PC-9 (cell line): ENCODE results near the gene SYT7.

Experiments
- EZH2 ChIP-seq: fragments of 200-600 bp; sonication (generic); IDR thresholded peaks from 2 replicates; pipeline ENCODE4 v1.8.0; 2017; ENCODE audit warnings: antibody characterized with exemption, low read depth
- TF ChIP-seq, protein P1 (sequence below): fragments of 200-600 bp; sonication (generic); conservative IDR thresholded peaks from 2 replicates; pipeline ENCODE4 v1.6.1; 2017; ENCODE audit warnings: mixed run types, antibody characterized with exemption, mild to moderate bottlenecking, moderate library complexity

DNA sequence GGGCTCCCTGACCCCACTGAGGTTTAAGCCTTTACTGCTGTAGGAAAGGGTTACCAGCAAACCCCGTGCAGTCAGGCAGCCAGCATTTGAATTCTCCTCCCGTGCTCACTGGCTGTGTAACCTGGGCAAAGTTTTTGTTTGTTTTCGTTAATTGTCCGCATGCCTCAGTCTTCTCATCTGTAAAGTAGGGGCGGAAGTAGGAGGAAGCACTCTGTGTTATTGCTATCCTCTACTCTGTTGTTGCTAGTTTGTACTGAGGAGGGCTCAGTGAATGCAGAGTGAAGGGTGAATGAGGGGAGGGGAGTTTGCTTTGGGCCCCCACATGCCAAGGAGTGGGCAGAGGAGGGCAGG is 14.0 kb upstream of the SYT7 start:
- TF ChIP-seq EZH2, result no peak
- TF ChIP-seq, protein P1, sequence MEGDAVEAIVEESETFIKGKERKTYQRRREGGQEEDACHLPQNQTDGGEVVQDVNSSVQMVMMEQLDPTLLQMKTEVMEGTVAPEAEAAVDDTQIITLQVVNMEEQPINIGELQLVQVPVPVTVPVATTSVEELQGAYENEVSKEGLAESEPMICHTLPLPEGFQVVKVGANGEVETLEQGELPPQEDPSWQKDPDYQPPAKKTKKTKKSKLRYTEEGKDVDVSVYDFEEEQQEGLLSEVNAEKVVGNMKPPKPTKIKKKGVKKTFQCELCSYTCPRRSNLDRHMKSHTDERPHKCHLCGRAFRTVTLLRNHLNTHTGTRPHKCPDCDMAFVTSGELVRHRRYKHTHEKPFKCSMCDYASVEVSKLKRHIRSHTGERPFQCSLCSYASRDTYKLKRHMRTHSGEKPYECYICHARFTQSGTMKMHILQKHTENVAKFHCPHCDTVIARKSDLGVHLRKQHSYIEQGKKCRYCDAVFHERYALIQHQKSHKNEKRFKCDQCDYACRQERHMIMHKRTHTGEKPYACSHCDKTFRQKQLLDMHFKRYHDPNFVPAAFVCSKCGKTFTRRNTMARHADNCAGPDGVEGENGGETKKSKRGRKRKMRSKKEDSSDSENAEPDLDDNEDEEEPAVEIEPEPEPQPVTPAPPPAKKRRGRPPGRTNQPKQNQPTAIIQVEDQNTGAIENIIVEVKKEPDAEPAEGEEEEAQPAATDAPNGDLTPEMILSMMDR, result no peak
